HK-2 (cell line): ENCODE data around the gene MYO7A.

Experiments
- DNase-seq: peaks from one replicate; pipeline ENCODE4 v3.0.0-alpha.2; 2018; ENCODE audit not compliant: unreplicated experiment

Gene MYO7A

GRCh38 chr11:77213589-77214428, 85.8 kb downstream of the MYO7A start:
- no peak for DNase-seq

- no peak for DNase-seq
These were observed 86.5 kb downstream of the MYO7A start for GRCh38 chr11:77214557-77214956.

GRCh38 chr11:77215106-77215505, 87.1 kb downstream of the MYO7A start:
- DNase-seq, result no peak

GRCh38 chr11:77217156-77217555, 89.1 kb downstream of the MYO7A start:
- no peak for DNase-seq

DNA sequence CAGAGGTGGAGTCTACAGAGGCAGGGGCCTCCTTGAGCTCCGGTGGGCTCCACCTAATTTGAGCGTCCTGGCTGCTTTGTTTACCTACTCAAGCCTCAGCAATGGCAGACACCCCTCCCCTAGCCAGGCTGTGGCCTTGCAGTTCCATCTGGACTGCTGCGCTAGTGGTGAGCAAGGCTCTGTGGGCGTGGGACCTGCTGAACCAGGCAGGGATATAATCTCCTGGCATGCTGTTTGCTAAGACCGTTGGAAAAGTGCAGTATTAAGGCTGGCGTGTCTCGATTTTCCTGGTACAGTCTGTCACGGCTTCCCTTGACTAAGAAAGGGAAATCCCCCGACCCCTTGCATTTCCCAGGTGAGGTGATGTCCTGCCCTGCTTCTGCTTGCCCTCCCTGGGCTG, 95.8 kb downstream of the MYO7A start:
- no peak for DNase-seq

- no peak for DNase-seq
These were observed 103.0 kb downstream of the MYO7A start for GRCh38 chr11:77230878-77231605.

GRCh38 chr11:77231800-77232199, 103.8 kb downstream of the MYO7A start:
- no peak for DNase-seq

- DNase-seq, result no peak
These were observed 104.2 kb downstream of the MYO7A start for GRCh38 chr11:77232242-77232641.

DNA sequence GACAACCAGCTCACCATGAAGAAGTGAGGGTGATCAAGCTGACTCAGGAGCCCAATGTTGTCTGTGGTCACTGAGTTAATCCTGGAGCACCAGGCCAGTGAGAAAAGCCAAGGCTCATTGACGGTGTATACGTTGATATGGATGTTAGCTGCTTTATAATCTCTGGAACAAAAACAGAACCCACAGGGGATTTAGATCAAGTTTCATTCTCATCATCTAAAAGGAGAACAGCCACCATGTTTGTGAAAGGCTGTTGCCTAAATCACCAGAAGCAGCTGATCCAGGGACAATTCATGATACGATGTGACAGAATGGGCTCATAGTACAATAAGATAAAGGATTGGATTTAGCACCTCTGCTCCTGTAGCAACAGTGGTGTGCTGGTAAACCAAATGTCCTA, 105.0 kb downstream of the MYO7A start:
- no peak for DNase-seq

DNA sequence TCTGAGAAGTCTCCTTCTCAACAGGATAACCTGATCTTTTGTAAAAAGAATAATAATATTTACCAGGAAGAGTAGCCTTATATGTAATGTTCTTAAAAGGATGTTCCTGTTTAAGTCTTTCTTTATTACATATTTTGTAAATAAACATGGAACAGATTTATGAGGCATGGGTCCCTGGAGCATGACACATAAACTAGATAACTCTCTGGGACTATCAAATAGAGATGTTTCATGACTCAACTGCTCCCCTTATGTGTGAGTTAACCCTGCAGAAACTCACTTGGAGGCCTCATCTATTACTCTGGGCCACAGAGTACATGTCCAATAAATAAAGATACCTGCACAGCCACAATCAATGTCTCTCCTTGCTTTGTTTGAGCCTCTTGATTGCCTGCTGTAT, 108.9 kb downstream of the MYO7A start:
- DNase-seq, result no peak

DNA sequence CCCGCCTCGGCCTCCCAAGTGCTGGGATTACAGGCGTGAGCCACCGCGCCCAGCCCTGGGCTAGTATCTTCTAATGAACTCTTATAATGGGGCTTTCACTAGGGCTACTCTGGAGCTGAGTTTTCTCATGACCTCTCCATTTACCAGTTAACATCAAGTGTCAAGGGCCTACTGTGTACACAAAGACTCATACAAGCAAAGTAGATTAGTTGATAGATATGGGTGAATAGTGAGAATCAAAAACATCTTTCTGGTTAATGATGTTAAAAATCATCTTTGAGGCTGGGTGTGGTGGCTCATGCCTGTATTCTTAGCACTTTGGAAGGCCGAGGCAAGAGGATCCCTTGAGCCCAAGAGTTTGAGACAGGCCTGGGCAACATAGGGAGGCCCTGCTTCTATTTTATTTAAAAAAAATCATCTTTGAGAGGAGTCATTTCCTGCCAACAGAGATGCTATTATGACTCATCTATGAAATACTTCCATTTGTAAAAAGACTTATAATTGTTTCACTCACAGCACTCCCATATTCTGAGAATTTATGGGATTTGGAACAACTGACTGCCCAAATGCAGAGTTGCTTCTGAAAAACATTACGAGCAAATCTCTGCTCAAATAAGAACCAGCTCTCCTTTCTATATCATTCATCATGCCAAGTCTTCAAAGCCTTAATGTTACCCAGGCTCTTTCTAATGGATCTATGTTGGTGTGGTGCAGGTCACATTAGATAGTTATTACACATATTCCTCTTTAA, 116.4 kb downstream of the MYO7A start:
- DNase-seq, result no peak

GRCh38 chr11:77249427-77249826, 121.4 kb downstream of the MYO7A start:
- no peak for DNase-seq

- no peak for DNase-seq
These were observed 123.0 kb downstream of the MYO7A start for GRCh38 chr11:77250881-77251640.

DNA sequence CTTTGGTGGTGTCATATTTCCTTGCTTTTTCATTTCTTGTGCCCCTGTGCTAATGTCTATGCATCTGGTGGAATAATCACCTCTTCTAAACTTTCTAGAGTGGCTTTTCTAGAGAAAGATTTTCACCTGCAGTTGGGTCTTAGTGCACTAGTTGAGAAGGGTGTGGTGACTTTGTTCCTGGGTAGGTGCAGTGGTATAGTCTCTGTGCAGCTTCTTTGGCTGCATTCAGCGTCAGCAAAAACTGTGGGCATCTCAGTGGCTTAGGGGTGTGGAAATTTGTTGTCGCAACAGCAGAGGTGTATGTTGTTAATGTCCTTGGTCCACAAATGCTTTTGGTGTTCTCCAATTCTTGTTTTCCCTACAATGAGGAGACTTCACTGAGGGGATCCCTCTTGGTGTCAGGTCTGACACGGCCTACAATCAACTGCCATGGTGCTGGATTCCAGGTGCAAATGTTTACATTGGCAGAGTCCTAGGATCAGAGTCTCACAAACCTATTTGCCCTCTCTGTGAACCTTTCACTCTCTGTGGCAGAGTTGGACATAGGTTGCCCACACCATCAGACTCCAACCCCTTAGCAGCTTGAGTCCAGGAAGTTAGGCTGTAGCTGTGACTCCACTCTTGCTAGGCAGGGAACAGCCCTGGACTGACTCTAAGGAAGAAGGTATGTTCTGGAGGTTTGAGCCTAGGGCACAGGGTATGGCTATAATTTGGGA, 124.7 kb downstream of the MYO7A start:
- no peak for DNase-seq

- no peak for DNase-seq
These were observed 125.6 kb downstream of the MYO7A start for GRCh38 chr11:77253690-77254089.

DNA sequence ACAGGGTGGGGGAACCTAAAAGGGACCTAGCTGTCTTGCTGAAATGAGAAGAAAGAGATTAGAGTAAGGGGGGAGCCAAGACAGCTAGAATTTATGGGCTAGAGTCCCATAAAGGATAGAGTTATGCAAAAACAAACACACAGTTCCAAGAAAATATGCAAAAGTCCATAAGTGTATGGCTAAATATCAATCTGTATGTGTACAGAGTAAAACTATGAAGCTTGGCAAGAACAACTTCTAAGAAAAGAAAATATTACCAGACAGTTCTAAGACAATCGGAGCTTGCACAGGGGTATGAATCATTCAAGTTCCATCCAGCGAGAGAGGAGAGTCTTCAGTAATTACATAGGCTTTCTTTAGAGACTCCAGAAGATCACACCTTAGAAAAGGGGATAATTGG, 131.6 kb downstream of the MYO7A start:
- DNase-seq, result no peak

- no peak for DNase-seq
These were observed 134.8 kb downstream of the MYO7A start for GRCh38 chr11:77262803-77263202.
